H1 (cell line): Measurements from ENCODE around the gene KAT2A. TPM values are rescaled to one million over a fixed set of nuclear protein-coding genes. Genes with fewer than 3 reads are reported as not detected.

Experiments used
- CTCF ChIP-seq, 3 experiments: IDR thresholded peaks; 1 replicate in 2 of 3; 2 replicates in 1 of 3; pipeline versions ENCODE4 v1.5.1 to v1.6.1; 2011; ENCODE audit warnings: low read length in 3 of 3, mild to moderate bottlenecking in 3 of 3, inconsistent platforms in 2 of 3, low read depth in 1 of 3, moderate library complexity in 1 of 3; ENCODE audit not compliant: insufficient read depth in 1 of 3; ENCODE audit errors: control extremely low read depth in 1 of 3
- KDM5A ChIP-seq: fragments of 200-600 bp; IDR thresholded peaks from 2 replicates; pipeline ENCODE4 v1.7.1; 2012; ENCODE audit warnings: mild to moderate bottlenecking, low read length, inconsistent platforms, mixed read lengths
- MAFK ChIP-seq: IDR thresholded peaks from 2 replicates; pipeline ENCODE4 v1.6.1; 2012; ENCODE audit warnings: low read depth, mild to moderate bottlenecking, improper control_type of control experiment, low read length
- RFX5 ChIP-seq: IDR thresholded peaks from 2 replicates; pipeline ENCODE4 v1.6.1; 2011; ENCODE audit warnings: low read depth, low read length, improper control_type of control experiment, borderline replicate concordance
- RNF2 ChIP-seq: fragments of 200-900, 300-1000 bp; sonication (generic); IDR thresholded peaks from 2 replicates; pipeline ENCODE4 v1.7.1; 2016; ENCODE audit warnings: borderline replicate concordance, low read depth, mild to moderate bottlenecking, antibody characterized with exemption, low read length; ENCODE audit not compliant: poor library complexity, severe bottlenecking; ENCODE audit errors: missing control alignments
- SP4 ChIP-seq: IDR thresholded peaks from 2 replicates; pipeline ENCODE4 v1.6.1; 2012; ENCODE audit warnings: low read length, inconsistent platforms
- polyA plus RNA-seq, 7 experiments: library from polyadenylated mRNA; depleted of rRNA in 3 of 7; stranded (reverse) in 5 of 7; unstranded in 2 of 7; fragments of >200 nt in 5 of 7; fragments of 200-250 nt in 2 of 7; gene quantifications; 1 replicate in 5 of 7; 2 replicates in 1 of 7; 4 replicates in 1 of 7; pipeline versions ENCODE4 v1.2.1 to v1.2.3, GENCODE V29; 2011 to 2013; ENCODE audit warnings: missing spikeins in 2 of 7, mixed read lengths in 2 of 7
- total RNA-seq: library from RNA; stranded (reverse); fragmentation: NEBNext Ultra II Directional; extraction: Animal tissue kit (Norgen Biotek cat#: 25700); gene quantifications from 2 replicates; pipeline ENCODE4 v1.2.1, GENCODE V29; 2021

The KAT2A gene
- total and polyA plus RNA-seq, 2 of the 8 experiments (the other 6 are each of a cell fraction or from before 2014, with no cell fraction given), result 34.2 to 40.1 TPM

- TF ChIP-seq RNF2, result no peak
- no peak for TF ChIP-seq MAFK
- TF ChIP-seq CTCF (IDR thresholded peaks at IDR 0.05; ENCODE audit: control extremely low read depth in 1 of 3, insufficient read depth in 1 of 3, low read depth in 1 of 3, low read length in 3 of 3), result no peak
- no peak for TF ChIP-seq RFX5
- TF ChIP-seq KDM5A, result no peak
- TF ChIP-seq SP4, result no peak
Observed at GRCh38 chr17:42136654-42137051, 15.5 kb upstream of the KAT2A start (continued).
